Ascending aorta (tissue), 2 donors: ENCODE results near the gene ENPP3. TPM values are rescaled to one million over a fixed set of nuclear protein-coding genes. Genes with fewer than 3 reads are reported as not detected.

Source experiments
- DNase-seq, 2 donors: peaks; one replicate each; pipeline ENCODE4 v3.0.0-alpha.2; 2019; ENCODE audit warnings: low spot score in 2 of 2
- H3K27ac ChIP-seq, 2 donors: fragments of 200-600 bp; sonication (generic); one replicate each; pipeline ENCODE4 v1.5.1; 2016 to 2017; ENCODE audit warnings: mild to moderate bottlenecking in 1 of 2
- H3K27me3 ChIP-seq: fragments of 200-600 bp; sonication (generic); one replicate; pipeline ENCODE4 v1.5.1; 2017
- H3K36me3 ChIP-seq, 2 donors: fragments of 200-600 bp; sonication (generic); one replicate each; pipeline ENCODE4 v1.5.1; 2016
- H3K4me1 ChIP-seq, 2 donors: fragments of 200-600 bp; sonication (generic); one replicate each; pipeline ENCODE4 v1.5.1; 2016 to 2017; ENCODE audit warnings: mild to moderate bottlenecking in 1 of 2
- H3K4me3 ChIP-seq, 2 donors: fragments of 200-600 bp; sonication (generic); one replicate each; pipeline ENCODE4 v1.5.1; 2016 to 2017; ENCODE audit warnings: mild to moderate bottlenecking in 1 of 2
- H3K9me3 ChIP-seq, 2 donors: fragments of 200-600 bp; sonication (generic); one replicate each; pipeline ENCODE4 v1.5.1; 2016
- CTCF ChIP-seq, 3 experiments: fragments of 200-600 bp in 2 of 3; fragments of 450-650 bp in 1 of 3; sonication (generic) in 2 of 3; IDR thresholded peaks; one replicate each; pipeline ENCODE4 v1.5.1; 2016 to 2019; ENCODE audit warnings: antibody characterized with exemption in 3 of 3, mild to moderate bottlenecking in 1 of 3, moderate library complexity in 1 of 3
- intact Hi-C: fragments of 100-400 bp; cut with DNase I; formaldehyde crosslinking; loops from one replicate; pipeline ENCODE4 v1.15.1; 2023
- total RNA-seq: library from RNA; depleted of rRNA; stranded (reverse); fragments of >200 nt; gene quantifications from one replicate; pipeline ENCODE4 v1.1.0, GENCODE V29; 2016

Gene ENPP3
- total RNA-seq, 1 donor from 2014 or later = not detected

GRCh38 chr6:131765804-131766135 lies 128.7 kb downstream of the ENPP3 start:
- no peak for DNase-seq
- H3K9me3 ChIP-seq = no peaks in the 10 kb centered on the region
- H3K36me3 ChIP-seq = no peaks in the 10 kb centered on the region
- H3K27me3 ChIP-seq = no peaks in the 10 kb centered on the region
- intact Hi-C loops = no loop called here
- H3K4me3 ChIP-seq = no peak overlapping the region
- H3K4me1 ChIP-seq = peaks cover 3 to 31% of the 10 kb centered on the region in 2 donors
- H3K27ac ChIP-seq = peak overlapping the region; percentile 82 to 84
- no peak for TF ChIP-seq CTCF (IDR thresholded peaks at IDR 0.05)

GRCh38 chr6:131766631-131767030 lies 129.5 kb downstream of the ENPP3 start:
- no peak for DNase-seq
- Histone ChIP-seq H3K27me3 (no peaks in the 10 kb centered on the region), H3K27ac (peak overlapping the region; percentile 82 to 84), H3K9me3 (no peaks in the 10 kb centered on the region), H3K4me3 (no peak overlapping the region), H3K4me1 (peaks cover 3 to 26% of the 10 kb centered on the region in 2 donors), H3K36me3 (no peaks in the 10 kb centered on the region)
- TF ChIP-seq CTCF (IDR thresholded peaks at IDR 0.05) = no peak
- intact Hi-C loops = no loop called here

GRCh38 chr6:131768964-131769363 lies 131.9 kb downstream of the ENPP3 start:
- no peak overlapping the region for H3K27ac ChIP-seq
- peaks cover 10 to 31% of the 10 kb centered on the region in 2 donors for H3K4me1 ChIP-seq
- no peak for DNase-seq
- TF ChIP-seq CTCF (IDR thresholded peaks at IDR 0.05) = no peak
- no peaks in the 10 kb centered on the region for H3K36me3 ChIP-seq
- intact Hi-C loops = no loop called here
- H3K4me3 ChIP-seq = no peak overlapping the region
- no peaks in the 10 kb centered on the region for H3K9me3 ChIP-seq
- no peaks in the 10 kb centered on the region for H3K27me3 ChIP-seq

- Histone ChIP-seq H3K36me3 (no peaks in the 10 kb centered on the region), H3K9me3 (no peaks in the 10 kb centered on the region), H3K4me1 (peaks cover 12 to 35% of the 10 kb centered on the region in 2 donors), H3K27me3 (no peaks in the 10 kb centered on the region), H3K27ac (no peak overlapping the region), H3K4me3 (no peak overlapping the region)
- no peak for TF ChIP-seq CTCF (IDR thresholded peaks at IDR 0.05)
- intact Hi-C loops = loop anchor here (10.0 kb wide), 1 partner anchor 425 kb away; no protein-coding TSS in a partner anchor
- DNase-seq = no peak
Observed at GRCh38 chr6:131769385-131770141, 132.5 kb downstream of the ENPP3 start.

- Histone ChIP-seq H3K4me3 (no peak overlapping the region), H3K27me3 (no peaks in the 10 kb centered on the region), H3K27ac (peak overlapping the region; percentile 22 to 61), H3K4me1 (peaks cover 9 to 28% of the 10 kb centered on the region in 2 donors), H3K36me3 (no peaks in the 10 kb centered on the region), H3K9me3 (no peaks in the 10 kb centered on the region)
- no peak for DNase-seq
- no peak for TF ChIP-seq CTCF (IDR thresholded peaks at IDR 0.05)
- intact Hi-C loops = loop anchor here (10.0 kb wide), 1 partner anchor 424 kb away; no protein-coding TSS in a partner anchor
Observed at GRCh38 chr6:131770776-131771175, 133.7 kb downstream of the ENPP3 start.
